COLO829 (cell line): ENCODE measurements around the gene MT1X.
"Not testable (repeated sequence)": the region's sequence is repeated elsewhere in the genome, so short reads cannot be mapped to it uniquely, and the experiment has no call there.

Experiments
- DNase-seq: peaks from one replicate; pipeline ENCODE4 v3.0.0; 2012; ENCODE audit warnings: low spot score

Gene MT1X

GRCh38 chr16:56710181-56710737 lies 28.0 kb downstream of the MT1X start:
- no peak for DNase-seq

- no peak for DNase-seq
Observed at GRCh38 chr16:56711862-56712261, 29.6 kb downstream of the MT1X start.

- no peak for DNase-seq
Observed at GRCh38 chr16:56713794-56714193, 31.5 kb downstream of the MT1X start.

- no peak for DNase-seq
Observed at GRCh38 chr16:56715126-56715525, 32.9 kb downstream of the MT1X start.

- DNase-seq, result no peak
Observed at GRCh38 chr16:56716761-56717160, 34.5 kb downstream of the MT1X start.

GRCh38 chr16:56717532-56717931 lies 35.3 kb downstream of the MT1X start:
- DNase-seq, result not testable (repeated sequence)

- no peak for DNase-seq
Observed at GRCh38 chr16:56722200-56722842, 40.1 kb downstream of the MT1X start.

- no peak for DNase-seq
Observed at GRCh38 chr16:56724191-56724590, 41.9 kb downstream of the MT1X start.

GRCh38 chr16:56726283-56726682 lies 44.0 kb downstream of the MT1X start:
- no peak for DNase-seq

- DNase-seq, result no peak
Observed at GRCh38 chr16:56726926-56727325, 44.7 kb downstream of the MT1X start.

- no peak for DNase-seq
Observed at GRCh38 chr16:56728027-56728426, 45.8 kb downstream of the MT1X start.

- DNase-seq, result no peak
Observed at GRCh38 chr16:56728980-56729734, 46.9 kb downstream of the MT1X start.

- DNase-seq, result peak; percentile 75
Observed at GRCh38 chr16:56729735-56730662, 47.7 kb downstream of the MT1X start, which contains the start of gene NUP93. Gene NUP93 (plus strand): TSS chr16:56730129. CDS start chr16:56748248, 18,119 bp downstream.

- no peak for DNase-seq
Observed at GRCh38 chr16:56732366-56732765, 50.1 kb downstream of the MT1X start.

GRCh38 chr16:56732832-56733231 lies 50.6 kb downstream of the MT1X start:
- DNase-seq, result no peak
